ENCODE data around the gene MSH3.

GRCh38 chr5:80608731-80609130 is 45.7 kb upstream of the MSH3 start:
- no peak for TF ChIP-seq CTCF (IDR thresholded peaks at IDR 0.05)
- no peak for TF ChIP-seq POLR2A (IDR thresholded peaks at IDR 0.05)

All from testis (tissue), 2 donors.